GM18868 (cell line): ENCODE results near the gene BCDIN3D.
"Not testable (repeated sequence)": the region's sequence is repeated elsewhere in the genome, so short reads cannot be mapped to it uniquely, and the experiment has no call there.

Experiments used
- ATAC-seq: cut with Tn5 transposase; IDR thresholded peaks from one replicate; pipeline ENCODE4 v1.9.1; 2021; ENCODE audit warnings: mild to moderate bottlenecking, moderate library complexity; ENCODE audit not compliant: unreplicated experiment

The BCDIN3D gene

DNA sequence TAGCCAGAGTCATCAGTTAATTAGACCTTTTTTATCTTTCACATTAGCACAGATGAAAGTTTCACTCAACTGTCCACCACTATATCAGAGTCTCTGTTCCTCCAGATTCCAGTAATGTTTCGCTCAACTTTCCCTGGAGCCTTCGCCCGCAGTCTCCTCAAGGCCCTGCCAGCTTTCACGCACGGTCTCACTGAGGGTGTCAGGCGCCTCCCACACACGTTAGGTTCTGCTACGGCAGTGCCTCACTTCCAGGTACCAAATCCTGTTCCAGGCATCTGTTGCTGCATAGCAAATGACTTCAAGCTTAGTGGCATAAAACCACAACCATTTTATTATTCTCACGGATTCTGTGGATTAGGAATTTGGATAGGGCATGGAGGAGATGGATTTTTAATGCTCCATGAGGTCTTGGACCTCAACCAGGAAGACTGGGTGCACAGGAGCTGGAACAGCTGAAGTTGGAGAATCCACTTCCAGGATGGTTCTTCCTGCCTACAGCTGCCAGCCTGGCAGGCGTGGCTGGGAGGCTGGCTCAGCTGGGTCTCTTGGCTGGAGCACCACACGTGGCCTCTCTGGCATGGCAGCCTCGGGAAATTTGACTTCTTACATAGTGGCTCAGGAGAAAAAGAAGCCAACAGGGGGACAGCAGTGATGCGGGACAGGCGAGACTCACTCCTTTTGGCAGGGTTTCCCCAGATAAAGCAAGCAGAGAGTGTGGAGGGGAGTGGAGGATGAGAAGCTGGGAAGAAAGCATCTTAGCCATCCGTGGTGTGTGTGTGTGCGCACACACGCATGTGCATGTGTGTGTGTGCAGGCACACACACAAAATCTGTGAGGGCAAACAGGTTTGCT, 21.3 kb upstream of the BCDIN3D start:
- ATAC-seq = no peak

DNA sequence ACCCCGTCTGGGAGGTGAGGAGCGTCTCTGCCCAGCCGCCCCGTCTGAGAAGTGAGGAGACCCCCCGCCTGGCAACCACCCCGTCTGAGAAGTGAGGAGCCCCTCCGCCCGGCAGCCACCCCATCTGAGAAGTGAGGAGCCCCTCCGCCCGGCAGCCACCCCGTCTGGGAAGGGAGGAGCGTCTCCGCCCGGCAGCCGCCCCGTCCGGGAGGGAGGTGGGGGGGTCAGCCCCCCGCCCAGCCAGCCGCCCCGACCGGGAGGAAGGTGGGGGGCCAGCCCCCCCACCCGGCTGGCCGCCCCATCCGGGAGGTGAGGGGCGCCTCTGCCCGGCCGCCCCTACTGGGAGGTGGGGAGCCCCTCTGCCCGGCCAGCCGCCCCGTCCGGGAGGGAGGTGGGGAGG, 18.0 kb upstream of the BCDIN3D start:
- ATAC-seq = not testable (repeated sequence)

DNA sequence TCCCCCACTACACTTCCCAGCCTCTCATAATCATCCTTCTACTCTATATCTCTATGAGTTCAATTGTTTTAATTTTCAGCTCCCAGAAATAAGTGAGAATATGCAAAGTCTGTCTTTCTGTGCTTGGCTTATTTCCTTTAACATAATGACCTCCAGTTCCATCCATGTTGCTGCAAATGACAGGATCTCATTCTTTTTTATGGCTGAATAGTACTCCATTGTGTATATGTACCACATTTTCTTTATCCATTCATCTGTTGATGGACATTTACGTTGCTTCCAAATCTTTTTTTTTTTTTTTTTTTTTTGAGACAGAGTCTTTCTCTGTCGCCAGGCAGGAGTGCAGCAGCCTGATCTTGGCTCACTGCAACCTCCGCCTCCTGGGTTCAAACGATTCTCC, 13.0 kb upstream of the BCDIN3D start:
- not testable (repeated sequence) for ATAC-seq

DNA sequence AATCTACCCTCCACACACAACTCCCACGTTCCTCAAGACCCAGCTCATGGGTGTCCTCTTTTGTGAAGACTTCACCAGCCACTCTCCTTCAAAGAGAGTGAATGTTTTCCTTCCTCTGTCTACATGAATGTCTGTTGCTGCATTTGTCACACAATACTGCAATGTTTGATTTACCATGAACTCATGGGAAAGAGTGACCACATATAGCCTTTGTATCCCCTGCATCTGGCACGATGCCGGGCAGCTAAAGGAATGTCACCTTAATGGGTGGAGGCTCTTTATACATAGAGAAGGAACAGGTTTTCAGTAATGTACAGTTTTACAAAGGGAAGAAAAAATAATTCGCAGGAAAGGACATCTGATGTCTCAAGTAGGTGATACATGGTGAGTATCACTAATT, 12.1 kb upstream of the BCDIN3D start:
- ATAC-seq = no peak

DNA sequence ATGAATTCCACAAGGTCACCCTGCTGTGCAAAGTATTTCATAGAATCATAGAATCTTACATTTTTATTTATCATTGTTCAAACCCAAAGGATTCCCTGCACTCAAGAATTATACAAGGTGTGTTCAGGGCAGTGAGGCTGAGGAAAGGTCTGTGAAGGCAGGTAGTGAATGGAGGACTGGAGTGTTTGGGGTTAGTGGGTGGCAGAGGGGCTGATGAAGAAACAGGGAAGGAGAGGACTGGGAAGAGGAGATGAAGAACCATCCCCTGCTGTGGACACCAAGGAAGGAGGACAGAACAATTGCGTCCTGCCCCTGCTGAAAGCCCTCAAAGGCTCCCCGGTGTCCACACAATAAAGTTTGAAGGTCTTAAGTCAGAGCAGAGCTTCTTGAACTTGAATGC, 10.8 kb upstream of the BCDIN3D start:
- no peak for ATAC-seq

DNA sequence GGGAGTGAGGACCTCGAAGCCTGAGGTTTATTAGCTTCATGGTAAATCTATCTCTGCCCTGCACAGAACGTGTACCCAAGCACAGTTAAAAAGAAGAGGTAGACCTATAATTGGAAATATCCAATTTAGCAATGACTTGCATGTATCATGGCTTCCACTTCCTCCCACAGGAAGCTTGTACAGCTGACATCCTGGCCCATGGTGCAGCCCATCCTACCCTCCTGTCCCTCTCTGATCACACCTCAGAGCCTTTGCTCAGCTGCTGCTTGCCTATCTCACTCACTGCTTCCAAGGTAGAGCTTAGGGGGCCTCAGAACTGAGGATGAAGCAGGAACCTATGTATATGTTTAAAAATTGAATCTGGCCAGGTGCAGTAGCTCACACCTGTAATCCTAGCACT, 4.3 kb upstream of the BCDIN3D start:
- no peak for ATAC-seq

DNA sequence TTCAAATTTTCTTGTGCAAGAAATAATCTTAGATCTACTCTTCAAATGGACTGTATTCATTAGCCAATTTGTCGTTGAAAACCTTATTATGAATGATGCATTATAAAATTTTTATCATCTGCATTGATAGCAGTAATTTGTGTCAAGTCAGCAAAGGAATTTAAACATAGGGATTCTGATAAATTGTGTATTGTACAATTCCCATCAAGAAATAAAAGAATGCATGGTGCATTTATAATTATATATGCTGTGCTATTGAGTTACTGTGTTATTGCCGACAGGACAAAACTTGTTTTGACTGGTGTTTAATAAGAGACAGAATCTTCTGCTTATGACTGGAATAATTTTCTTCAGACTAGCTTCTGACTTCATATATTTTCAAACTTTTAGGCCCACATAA, 3.1 kb upstream of the BCDIN3D start:
- ATAC-seq = no peak

DNA sequence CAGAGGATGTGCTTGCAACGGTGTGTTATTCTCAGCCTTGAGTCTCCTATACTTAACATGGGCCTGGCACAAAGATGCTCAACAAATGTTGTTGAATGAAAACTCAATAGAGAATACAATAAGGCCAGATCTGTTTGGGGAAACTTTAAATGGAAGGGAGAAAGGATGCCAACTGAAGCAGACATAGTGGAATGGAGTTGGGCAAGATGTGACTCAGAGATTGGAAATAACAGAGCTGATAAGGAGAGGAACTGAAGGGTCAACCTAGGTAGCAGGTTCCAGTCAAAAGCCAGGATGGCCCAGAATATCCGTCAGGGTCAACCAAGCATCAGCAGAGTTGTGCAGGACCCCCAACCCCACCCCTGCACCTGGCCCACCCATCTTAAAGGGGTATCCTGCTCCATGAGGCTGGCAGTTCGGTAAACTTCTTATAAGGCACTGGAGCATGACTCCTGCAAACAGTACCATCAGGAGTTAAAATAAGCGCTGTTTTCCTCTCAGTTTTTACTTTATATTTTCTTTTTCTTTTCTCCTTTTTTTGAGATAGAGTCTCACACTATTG, 1.1 kb upstream of the BCDIN3D start:
- no peak for ATAC-seq

DNA sequence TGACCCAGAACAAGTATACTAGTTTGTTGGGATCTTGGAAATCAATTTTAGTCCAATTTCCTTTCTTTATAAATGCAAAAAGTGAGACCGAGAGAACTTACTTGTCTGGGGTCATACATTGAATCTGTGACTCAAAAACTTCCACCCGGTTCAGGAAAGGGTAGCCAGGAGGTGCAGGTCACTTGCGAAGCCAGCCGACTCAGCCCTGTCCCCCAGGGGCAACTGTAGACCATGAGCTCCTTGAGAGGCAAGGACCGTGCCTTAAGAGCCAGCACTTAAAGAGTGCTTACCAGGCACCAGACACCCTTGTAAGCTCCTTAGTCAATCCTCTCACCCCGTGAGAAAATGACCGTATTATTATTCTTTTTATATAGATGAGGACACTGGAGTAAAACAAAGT, 505 bp upstream of the BCDIN3D start:
- ATAC-seq = no peak

DNA sequence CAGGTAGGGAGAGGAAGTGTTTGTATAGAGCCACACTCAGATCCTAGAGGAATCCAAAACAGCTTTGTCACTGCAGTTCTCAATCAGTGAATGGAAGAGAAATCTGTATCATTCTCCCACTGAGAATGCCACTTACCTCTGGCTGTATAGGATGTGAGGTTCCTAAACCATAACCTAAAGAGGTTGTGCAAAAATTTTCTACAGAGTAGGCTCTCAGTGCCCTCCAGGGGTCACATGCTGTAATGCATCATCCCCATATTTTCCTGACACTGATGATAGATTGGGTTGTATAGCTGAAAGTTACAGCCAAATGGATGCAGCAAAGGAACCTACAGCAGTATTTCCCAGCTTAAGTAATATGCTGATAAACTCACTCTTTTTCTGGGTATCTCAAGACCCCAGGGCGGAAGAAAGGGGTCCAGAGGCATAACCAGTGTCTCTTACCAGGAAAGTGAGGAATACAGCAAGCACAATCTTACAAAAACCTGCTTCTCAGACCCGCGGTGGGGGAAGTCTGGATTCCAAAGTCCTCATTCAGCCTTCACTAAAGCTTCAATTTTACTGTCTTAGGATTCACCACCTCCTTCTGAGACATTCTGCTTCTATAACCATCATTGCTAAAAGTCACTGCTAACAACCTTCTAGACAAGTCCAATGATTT, 3.8 kb downstream of the BCDIN3D start:
- no peak for ATAC-seq

DNA sequence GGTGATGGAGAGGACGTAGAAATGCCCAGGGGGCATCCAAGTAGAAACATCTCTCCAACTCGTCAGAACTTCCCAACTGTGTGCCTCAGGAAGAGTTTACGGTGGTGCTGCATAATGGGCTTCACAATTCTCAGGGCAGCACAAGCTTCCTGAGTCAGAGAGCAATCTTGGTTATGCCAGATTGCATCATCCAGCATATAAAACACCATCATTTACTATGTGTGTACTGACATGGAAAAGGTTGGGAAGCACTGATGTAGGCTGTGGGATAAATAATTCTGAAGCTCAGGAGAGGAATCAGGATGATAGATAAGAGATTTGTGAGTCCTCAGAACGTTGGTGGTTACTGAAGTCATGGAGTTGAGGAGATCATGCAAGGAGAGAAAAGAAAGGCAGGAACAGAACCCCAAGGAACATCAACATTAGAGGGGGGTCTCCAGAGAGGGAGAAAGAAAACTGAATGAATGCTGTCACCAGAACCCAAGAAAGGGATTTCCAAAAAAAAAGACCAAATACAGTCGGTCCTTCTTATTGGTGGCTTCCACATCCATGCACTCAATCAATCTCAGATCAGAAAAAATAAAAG, 10.0 kb downstream of the BCDIN3D start:
- ATAC-seq = no peak

DNA sequence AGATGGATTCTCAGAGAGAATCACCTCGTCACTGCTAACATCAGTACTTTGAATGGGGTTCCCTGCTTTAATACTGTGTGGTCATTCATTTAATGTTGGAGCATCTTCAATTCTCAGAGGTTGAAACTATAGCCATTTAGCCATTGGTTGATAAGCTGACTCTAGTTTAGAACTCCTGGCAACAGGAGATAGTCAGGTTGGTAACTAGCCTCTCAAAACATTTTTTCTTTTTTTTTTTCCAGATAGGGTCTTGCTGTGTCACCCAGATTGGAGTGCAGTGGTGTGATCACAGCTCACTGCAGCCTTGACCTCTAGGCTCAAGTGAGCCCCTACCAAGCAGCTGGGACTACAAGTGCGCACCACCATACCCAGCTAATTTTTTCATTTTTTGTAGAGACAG, 11.2 kb downstream of the BCDIN3D start:
- ATAC-seq = no peak

DNA sequence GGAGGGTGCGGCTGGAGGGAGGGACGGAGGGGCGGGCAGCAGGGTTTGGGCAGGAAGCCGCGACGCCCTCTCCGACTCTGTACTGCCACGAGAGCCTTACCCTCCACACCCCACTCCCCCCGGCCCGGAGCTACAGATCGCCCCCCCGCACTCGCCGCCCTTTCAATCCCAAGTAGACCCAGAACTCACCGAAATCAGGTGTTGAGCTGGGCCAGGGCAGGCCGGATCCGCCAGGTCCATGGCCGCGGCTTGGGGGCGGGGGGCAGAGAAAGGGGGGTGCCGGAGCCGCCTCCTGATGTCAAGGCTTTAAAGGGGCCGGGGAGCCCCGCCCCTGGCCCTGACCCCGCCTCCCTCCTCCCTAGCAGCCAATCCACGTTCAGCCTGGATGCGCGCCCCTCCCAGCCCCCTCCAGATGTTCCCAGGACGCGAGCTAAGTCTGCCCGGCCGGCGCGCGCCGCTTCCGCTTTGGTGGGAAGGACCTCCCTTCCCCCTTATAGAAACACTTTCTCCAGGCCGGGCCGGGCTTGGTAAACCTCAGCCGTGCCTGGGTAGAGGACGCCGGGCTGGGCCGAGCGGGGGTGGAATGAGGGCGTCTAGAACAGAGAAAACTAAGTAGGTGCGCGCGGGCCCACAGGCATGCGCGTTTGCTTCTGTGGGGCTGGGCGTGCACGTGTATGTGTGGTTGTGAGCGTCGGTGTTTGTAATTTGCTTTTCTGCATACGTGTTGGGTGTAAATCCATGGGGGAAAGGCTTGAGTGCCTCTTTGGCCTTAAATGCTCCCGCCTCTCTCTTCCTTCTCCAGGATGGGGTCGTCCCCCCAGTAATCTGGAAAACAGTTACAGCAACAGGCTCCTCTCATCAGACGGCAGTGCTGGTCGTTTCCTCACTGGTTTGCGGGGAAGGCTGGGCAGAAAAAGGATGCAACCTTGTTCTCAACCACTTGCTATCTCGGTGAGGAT, 14.5 kb downstream of the BCDIN3D start, which contains the start of gene NCKAP5L:
NCKAP5L (minus strand) TSS at position 281 of the 959 bp plus-strand sequence. CDS start 24,369 bp downstream, outside the sequence.
- ATAC-seq = peak; percentile 83

DNA sequence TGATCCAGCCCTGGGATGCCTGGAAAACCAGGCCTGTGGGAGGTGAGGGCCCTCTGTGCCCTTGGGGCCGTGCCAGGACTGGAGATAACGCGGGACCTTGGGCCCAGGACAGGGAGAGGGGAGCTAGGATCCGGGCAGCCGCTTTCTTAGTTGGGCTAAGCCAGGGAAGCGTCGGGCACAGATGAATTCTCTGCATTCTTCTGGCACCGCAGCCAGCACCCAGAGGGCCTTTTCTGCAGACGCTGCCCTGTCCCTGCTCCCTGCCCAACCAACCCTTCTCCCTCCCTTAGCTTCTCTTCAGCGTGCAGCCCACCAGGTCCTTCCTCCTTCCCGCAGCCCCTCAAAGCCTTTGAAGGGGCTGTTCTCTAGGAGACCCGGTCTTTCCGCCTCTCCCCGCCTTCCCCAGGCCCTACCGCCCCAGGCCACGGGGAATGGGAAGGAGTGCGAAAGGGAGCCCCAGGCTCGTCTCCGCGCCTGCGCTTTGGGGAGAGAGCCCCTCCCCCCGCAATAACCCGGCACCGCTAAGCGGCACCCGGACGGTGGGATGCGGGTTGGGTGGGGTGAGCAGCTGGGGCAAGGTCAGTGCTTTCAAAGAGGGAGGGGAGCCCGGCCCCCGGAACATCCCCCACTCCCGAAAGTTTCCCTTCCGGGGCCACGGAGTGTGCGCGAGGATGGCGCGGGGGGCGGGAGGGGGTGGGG, 15.4 kb downstream of the BCDIN3D start:
- ATAC-seq = no peak

DNA sequence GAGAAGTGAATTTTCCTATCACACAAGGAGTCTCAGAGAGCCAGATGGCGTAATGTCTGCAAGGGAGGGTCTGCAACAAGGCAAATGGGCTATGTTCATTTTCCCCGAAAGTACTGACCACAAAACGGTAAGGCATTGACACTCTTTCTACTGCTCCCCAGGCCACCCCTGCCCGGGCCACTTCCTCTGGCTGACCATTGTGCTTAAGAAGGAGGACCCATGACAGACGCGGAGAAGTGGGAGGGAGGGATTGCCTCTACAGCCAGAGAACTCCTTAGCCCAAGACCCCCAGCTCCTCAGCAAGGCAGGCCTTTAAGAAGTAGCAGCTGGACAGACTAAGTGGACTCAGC, 15.9 kb downstream of the BCDIN3D start:
- ATAC-seq = no peak

DNA sequence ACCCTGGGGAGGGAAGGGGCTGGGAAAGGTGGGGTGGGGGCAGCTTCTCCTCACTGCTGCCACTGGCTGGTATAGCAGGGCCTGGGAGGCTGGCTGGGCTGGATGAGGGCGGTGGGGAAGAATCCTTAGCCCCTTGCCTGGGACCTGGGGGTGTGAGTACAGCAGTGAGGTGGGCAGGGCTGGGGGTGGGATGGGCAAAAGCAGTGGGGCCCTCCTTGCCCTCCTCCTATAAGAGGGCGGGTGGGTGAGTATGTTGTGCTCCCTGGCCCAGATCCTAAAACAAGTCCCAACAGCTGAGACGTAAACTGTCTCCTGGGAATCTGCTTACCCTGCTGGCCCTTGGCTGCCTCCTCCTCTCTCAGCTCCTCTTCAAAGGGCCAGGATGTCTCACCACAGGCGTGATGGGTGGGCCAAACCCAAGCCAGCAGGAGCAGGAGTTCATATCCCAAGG, 16.9 kb downstream of the BCDIN3D start:
- no peak for ATAC-seq

DNA sequence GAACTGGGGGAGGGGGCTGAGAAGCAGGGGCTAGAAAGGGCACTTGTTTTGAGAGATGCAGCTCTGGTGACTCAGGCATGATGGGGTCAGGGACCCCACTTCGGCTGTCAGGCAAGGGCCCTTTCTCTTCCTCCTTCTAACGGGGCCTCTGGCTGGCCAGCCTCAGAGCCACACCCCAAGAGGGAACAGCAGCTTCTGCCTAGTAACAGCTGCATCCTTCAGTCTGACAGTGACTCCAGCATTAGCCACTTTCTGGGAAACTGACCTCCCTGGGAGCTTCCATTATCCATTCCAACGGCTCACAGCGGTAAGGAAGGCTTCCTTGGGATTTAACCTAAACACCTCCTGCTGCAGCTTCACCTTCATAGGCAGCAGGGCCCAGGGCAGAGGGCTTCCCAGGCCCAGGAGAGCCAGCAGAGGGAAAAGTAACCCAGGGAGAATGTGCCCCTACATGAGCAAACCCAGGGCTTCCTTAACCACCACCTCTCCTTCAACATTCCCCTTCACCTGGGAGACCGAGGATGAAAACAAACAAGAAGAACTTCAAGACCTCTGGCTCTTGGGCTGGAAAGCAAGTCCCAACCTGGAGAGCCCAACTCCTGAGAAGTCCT, 17.4 kb downstream of the BCDIN3D start:
- no peak for ATAC-seq

DNA sequence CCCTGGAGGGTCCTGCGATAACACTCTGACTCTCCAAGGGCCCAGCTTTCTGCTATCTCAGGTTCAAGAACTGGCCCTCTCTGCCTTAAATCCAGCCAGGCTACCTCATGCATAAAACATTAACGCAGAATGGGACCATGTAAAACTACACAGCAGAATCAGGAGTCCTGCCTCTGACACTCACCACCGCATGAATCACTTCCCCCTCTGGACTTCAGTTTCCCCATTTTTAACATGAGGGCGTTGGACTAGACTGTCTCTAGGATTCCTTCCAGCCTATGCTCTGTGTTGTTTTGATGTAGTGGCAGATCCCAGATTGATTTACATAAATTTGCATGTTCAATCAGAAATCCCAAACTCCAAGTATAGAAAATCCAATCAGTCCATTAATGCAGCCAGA, 18.0 kb downstream of the BCDIN3D start:
- ATAC-seq = no peak

DNA sequence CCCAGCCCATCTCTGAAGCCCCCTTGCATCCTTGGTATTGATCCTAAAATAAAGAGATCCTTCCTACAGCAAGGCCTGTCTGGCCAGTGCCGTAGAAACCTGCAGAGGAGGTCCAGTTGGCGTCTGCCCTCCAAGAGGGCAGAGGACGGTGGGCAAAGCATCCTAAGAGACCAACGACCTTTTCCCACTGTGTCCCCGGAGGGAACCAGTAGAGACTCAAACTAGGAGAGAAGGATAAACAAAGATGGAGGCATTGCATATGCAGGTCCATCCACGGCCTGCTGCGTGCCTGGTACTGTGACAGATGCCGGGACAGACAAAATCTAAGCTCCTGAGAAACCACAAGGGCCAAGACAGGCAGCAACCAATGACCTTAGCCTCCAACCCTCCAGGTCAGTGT, 18.5 kb downstream of the BCDIN3D start:
- ATAC-seq = no peak

DNA sequence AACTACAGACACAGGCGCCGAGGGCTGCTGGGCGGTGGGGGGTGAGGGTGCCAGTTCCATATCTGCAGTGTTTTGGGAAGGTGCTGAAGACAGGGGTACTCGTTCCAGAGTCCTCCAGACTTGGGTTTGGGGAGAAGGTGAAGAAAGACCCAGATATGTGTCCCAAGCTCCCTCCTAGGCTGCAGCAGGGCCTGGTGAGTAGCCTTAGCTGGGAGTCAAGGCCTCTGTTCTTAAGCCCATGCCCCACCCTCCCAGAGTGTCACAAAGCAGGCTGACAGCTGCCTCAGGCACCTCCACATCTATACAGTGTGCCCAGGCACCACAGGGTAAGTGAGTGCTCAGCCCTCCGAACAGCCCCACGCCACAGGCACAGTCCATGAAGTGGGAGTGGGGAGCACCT, 19.0 kb downstream of the BCDIN3D start:
- ATAC-seq = no peak
